EH (cell line): ENCODE measurements around the gene ABCC4.

Experiments
- DNase-seq: peaks from one replicate; pipeline ENCODE4 v3.0.0-alpha.2; 2015; ENCODE audit warnings: low read depth

The ABCC4 gene

DNA sequence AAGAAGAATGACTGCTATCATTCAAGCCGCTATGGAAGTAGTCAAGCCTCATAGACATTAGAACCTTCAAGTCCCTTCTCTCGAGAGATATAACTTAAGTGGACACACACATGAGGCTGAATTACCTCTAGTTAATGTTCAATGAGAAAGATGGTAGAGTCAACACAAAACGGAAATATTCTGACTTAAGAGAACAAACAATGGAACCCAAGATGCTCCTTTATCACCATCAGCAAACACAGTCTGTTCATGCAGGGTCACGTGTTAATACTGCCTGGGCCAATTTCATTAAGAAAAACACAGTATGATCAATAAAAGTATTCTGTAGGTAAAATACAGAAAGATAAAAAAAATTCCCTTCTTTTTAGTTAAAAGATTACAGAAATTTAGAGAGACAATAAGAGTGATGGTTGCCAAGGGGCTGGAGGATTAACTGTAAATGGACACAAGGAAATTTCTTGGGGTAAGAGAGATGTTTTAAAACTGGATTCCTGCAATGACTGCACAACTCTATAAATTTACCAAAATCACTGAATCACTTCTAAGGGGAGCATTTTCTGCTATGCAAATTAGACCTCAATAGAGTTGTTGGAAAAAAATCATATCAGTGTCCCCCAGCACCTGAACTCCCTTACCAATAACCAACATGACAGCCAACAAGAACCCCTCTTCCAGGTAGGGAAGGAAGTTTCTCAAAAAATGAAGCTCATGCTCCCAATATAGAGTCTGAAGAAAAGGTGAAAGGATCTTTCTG is 256.6 kb downstream of the ABCC4 start:
- no peak for DNase-seq

DNA sequence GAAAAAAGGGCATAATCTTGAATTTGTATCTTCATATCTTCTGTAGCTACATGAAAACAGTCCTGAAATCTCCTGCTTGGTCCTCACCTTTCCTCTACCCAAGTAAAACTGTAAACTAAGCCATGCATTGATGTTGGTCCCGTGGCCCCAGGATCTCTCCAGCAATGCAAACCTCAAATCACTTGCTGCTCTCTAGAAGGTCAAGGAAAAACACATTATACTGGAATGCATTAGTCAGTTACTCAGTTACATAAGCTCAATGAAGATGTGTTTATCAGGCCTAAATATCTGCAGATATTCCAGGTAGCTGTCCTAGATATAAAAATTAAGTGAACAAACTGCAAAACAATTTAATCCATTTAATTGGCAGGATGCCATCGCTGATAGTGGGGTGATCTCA is 261.8 kb downstream of the ABCC4 start:
- DNase-seq = peak; percentile 40

DNA sequence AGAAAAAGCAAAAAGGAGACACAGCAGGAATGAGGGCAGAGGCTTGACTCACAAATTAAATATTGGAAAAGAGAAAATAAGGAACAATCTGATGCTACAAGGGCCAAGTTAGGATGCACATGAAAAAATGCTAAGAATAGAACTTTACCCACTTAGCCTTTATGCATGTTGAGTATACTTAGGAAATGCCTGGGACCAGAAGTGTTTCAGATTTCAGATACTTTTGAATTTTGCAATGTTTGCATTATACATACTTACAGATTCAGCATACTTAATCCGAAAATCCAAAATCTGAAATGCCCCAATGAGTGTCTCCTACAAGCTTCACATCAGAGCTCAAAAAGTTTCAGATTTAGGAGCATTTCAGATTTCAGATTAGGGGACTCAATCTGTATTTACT is 262.3 kb downstream of the ABCC4 start:
- peak; percentile 3 for DNase-seq

DNA sequence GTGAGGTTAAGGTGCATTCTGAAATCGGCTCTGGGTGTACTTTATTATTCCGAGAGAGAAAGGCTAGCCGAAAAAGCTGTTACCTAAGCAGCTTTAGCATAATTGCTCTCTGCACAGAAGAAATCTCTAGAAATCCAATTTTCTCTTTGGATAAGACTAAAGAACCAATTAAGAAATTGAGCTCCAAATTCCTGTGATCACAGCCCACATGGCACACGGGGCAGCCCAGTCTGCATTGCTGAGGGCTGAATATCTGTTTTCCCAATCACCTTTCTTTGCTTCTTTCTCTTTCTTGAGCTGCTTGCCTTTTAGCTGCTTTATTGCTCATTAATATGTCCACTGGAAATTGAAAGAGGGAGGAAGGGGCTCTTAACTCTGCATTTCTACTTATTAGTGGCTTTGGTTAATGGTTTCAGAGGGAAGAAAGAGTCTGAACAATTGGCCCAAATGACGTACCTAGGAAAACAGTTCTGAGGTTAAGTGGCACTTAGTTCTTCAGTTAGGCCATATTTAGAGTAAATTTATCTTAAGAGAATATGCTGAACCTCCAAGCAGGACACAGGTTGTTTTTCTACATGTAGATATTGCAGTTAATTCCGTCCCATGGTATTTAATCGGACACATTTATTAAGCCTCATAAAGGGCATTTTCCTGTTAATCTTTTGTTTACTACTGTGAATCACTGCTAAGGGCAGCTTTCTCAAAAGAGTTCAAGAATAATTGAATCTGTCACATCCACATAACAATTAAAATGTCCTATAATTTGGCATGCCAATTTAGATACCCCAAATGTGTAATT is 265.7 kb downstream of the ABCC4 start:
- no peak for DNase-seq

DNA sequence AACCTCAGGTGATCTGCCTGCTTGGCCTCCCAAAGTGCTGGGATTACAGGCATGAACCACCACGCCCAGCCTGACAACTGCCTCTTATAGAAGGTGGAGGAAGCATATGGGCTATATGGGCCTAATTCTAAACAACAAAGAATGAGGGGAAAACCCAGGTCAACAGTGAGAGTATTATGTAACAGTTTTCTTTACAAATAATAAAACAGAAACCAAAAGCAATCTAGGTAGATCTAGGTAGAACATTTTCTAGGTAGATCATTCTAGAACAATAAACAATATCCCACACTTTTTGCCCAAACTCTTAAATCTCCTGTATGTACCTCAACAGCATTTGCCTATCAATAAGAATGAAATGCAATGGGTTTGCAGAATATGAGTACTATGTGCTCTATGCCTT is 267.4 kb downstream of the ABCC4 start:
- no peak for DNase-seq

DNA sequence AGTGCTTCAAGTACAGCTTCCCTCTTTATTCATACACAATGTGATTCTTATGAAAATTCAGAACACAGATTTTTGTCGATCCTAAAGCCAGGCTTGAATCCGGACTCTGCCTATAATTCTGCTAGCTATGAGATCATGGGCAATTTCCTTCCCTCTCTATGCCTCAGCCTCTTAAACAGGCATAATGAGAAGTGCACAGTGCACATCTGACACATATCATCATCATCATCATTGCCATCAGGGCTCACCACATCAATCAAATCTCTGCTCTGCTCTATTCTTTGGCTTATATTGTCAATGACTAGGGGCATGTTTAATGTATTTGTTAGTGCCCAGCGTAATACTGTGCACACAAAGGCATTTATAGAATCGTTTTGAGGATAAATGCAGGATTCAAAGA is 269.1 kb downstream of the ABCC4 start:
- no peak for DNase-seq

DNA sequence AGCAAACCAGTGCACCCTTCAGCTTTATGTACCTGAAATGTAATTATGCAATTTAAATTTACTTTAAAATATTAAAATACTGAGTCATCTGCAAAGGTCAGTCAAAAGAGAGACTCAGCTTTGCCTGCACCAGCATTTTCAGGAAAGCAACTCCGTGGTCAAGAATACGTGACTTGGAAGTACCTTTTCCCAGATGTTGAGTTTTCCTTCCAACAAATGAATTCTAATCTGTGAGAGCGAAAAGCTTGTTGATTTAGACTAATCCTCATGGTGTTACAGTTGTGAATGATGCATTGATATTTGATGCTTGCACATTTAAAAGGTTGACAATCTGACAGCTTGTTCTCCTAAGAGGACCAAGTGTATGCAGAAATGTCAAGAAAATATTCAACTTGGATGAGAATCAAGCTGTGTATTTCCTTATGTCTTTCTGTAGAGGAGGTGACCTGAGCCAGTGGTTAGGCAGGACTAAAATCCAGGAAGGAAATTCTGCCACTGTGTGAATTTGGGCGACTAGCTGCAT is 270.4 kb downstream of the ABCC4 start:
- no peak for DNase-seq

DNA sequence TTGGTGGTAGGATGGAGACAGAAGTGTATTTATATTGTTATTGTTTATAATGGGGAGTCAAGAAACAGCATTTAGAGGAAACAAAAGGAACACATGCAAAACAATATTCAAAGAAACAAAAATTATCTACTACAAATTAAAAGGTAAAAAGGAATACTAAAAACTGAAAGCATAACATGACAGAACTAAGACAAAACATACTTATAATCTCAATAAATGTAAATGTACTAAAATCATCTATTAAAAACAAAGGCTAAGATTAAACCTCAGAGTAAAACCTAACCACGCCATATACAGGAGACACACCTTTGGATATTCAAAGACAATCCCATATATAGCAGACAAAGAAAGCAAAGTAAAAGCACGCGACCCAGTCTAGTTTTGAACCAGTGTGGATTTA is 273.6 kb downstream of the ABCC4 start:
- DNase-seq = no peak

DNA sequence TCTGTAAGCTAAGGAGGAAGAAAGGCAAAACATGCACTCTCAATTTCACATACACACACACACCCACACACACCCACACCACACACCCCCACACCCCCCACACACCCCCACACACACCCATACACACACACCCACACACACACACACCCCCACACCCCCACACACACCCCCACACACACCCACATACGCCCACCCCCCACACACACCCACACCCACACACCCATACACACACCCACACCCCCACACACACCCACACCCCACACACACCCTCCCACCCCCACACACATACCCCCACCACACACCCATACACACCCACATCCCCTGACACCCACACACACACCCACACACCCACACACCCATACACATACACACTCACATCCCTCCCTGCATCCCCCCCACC is 276.1 kb downstream of the ABCC4 start:
- no peak for DNase-seq

DNA sequence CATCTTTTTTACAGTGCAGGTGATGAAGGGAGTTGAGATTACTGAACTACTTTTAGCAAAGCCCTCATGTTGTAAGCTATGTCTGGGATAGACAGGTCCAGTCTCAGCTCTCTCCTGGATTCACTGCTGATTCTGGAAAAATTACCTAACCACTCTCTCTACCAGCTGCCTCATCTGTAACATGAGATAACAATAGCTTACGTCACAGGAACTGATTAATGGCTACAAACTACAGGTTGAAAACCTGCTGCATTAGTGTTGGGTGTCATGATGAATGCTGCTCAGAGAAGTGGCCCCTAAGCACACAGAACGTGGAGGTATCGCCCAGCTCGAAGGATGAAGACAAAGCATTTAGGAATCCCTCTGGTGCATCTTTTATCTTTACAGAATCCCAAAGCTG is 277.8 kb downstream of the ABCC4 start:
- no peak for DNase-seq

DNA sequence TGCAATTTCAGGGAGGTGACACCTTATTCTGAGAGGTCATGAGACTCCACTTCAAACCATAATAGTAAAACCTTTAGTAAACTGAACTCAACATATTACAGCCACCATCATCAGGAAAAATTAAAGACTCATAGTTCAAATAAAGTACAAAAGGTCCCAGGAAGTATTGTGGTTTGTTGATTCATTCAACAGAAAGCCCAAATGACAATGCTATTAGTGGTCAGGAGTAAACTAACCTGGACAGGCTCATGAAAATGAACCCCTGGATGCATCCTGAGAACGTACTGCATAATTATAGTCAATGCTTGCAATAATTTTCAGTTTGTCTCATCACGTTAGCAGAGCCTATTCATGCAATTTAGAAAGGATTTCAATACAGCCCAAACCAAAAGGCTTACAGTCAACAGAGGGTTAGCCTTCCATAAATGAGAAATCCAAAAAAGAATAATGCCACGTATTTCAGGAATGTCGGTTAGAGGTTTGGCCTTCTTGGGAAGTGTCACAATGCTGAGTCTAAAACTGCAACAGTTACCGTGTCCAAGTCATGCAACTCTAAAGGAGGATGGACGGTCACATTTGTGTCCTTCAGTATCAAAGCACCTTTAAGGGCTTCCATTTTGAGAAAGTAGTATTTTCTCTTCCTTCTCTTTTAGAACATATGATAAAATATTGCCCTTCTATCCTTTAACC is 280.8 kb downstream of the ABCC4 start:
- DNase-seq = peak; percentile 6

DNA sequence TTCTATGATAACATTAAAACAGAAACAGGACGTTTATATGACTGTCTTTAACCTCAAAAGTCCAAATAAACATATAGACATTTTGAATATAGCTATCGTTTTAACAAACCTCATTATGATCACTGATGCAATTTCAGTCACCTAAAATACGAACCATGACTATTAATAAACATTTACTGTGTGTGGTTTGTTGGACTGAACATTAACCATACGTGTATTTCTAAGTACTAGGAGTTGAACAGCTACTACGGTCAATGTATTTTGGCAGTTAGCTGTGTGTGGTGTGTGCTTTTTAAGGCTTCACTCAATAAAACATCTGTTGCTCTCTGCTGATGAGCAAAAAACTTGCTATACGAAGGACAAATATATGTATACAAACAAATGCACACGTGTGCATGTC is 281.4 kb downstream of the ABCC4 start:
- DNase-seq = no peak

DNA sequence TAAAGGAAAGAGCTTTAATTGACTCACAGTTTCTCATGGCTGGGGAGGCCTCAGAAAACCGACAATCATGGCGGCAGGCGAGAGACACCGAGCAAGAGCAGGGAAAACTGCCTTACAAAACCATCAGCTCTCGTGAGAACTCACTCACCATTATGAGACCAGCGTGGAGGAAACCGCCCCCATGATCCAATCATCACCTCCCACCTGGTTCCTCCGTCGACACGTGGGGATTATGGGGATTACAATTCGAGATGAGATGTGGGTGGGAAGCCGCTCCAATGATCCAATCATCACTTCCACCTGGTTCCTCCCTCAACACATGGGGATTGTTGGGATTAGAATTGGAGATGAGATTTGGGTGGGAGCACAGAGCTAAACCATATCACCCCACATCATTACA is 293.9 kb downstream of the ABCC4 start:
- no peak for DNase-seq

DNA sequence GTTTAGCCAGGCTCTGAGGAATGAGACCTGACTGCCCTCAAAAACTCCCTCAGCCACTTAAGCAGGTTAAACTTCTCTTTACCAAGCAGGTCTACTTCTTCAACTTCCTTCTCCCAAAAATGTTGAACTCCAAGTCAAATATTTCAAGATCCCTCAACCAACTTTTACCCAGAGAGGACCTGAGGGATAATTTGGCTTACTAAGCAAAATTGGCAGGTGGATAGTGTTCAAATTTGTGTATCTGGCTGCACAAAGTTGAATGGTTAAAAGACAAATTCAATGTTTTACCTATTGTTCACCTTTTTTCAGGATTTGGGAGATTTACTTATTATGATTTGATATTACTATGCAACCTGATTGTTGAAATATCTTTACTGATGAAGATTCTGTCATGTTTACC is 296.0 kb downstream of the ABCC4 start:
- DNase-seq = no peak

DNA sequence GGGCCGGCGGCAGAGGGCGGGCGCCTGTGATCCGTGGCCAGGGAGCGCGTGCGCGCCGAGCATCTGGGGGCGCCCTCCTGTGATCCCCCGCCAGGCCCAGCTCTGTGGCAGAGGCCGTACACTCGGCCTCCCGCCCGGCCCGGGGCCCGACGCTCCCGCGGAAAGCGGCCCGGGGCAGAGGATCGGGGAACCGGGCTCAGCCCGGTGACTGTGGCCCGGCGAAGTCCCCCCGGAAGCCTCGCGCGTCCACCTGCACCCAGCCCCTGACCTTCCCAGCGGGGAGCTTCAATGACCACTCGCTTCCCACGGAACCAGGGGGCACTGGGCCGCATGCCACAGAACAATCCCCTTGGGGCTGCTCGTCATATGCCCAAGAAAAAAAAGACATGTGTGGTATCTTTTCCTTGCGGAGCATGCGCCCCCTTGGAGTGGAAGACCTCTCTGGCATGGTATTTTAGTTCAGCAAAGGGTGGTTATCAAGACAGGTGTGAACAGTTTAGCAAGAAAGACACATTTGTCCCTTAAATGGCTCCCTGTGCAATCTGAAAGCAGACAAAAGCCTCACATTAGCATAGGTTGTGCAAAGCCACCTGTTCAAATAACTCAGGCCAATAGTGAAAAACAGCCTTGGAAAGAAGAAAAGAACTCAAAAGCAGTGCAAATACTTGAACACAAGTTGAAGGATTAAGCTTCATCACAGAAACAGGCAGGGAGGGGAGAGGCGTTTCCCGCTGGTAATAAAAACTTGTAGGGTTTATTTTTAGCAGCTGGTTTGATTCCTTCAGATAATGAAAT is 298.0 kb downstream of the ABCC4 start:
- peak; percentile 8 for DNase-seq

DNA sequence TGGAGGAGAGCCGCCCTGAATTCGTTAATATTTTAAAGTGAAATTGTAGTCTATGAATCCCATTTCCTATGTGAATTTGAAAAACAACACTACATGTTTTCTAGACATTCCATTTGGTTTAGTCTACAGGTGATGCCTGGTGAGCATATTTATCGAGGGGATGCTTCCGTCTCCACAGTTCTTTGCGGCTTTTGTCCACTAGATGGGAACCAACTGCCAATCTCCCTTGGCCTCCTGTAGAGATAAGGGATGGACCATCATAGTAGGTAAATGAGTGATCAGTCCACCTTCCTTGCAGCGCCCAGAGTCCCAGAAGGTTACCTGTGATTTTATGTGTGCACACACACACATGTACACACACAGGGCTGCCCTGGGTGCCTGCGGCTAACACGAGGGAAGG is 299.1 kb downstream of the ABCC4 start:
- no peak for DNase-seq

DNA sequence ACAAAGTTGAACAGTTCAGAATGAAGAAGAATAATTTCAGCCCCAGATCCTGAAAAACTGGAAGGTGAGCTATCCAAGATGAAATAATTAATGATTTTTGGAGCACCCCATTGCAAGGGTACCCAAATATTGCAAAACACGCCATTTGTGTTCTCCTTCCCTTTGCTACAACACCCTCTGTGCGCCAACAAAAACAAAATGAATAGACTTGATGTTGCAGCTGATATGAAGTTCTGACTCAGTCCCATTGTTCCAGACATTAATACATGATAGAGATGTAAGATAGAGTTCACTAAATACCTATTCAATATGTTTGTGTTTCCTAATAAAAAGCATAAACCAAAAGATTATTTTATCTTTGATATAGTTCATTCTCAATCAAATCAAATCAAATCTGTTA is 301.4 kb downstream of the ABCC4 start:
- DNase-seq = no peak

DNA sequence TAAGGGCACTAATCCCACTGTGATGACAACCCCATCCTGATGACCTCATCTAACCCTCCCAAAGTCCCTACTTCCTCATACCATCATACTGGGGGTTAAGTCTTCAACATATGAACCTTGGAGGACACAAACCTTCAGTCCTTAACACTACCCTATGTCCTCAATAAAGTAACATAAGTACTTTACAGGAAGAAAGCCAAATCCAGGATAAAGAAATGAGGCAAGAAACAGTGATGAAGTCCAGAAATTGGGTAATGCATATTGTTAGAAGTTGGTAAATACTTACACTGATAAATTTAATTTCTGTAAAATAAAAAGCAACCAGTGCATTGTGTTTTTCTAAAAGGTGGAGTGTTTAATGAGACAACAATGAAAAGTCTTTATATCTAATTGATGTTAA is 304.1 kb downstream of the ABCC4 start:
- DNase-seq = no peak

DNA sequence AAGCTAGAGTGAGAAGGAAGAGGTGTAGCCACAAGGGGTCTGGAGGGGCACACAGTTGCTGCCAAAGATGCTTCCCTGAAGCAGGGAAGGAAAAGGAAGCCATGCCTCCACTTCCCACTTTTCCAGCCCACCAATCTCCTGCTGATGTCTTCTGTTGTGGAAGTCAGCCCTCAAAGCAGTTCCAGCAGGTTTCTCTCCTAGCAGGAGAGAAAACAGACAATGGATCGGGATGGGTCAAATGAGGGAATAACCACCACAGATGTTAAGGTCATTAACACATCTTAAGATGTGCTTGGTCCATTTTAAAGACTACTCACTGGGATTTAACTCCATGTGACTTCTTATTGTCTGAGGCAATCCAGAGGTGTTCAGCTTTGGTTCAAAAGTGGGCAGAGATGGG is 304.8 kb downstream of the ABCC4 start:
- DNase-seq = no peak

DNA sequence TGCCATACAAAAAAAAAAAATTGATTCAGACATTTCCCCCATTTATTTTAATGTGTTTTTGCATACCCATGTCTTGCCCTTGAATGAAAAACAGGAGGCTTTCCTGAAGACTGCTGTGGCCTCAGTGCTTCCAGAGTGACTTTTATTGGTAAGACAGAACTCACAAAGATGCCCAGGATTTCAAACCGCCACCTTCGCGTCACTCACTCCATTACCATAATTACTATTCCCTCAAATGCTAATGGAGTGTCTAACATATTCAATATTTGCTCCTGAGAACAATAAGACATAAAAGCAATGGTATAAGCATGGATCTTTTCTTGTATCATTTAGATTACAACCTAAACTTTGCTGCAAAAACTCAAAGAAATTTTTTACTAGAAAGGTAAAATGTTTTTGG is 306.7 kb downstream of the ABCC4 start:
- no peak for DNase-seq

DNA sequence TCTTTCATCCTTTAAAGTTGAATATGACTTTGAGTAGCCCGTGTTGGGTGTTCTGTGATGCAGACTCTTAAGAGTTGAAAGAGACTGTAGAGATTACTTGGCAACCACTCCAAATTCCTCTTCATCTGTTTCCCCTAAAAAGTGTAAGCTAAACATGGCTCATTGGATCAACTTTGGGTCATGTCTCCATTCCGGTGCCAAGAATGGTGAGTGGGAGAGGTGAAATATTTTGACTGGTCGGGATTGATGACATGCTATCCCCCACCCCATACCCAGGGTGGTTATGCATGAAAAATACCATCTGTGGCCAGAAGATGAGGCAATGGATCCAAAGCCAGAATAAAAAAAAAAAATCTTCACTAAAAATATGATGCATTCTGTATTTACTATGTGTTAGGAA is 307.6 kb downstream of the ABCC4 start:
- no peak for DNase-seq
